Keratinocyte (primary cell): Measurements from ENCODE around the gene TRIL. TPM values are rescaled to one million over a fixed set of nuclear protein-coding genes. Genes with fewer than 3 reads are reported as not detected.

Experiments
- DNase-seq: peaks from one replicate; pipeline ENCODE4 v3.0.0-alpha.2; 2011; ENCODE audit warnings: low read depth, missing footprints, low spot score
- FAIRE-seq: peaks from 2 replicates; lab custom pipeline; 2011; peaks lifted over from hg19 to GRCh38; lab: Jason Lieb, UNC
- H2AFZ ChIP-seq: 2 replicates; pipeline ENCODE4 v1.6.0; 2012; ENCODE audit warnings: low read length, control low read depth, inconsistent platforms; ENCODE audit not compliant: control insufficient read depth
- H3K27ac ChIP-seq: 2 replicates; pipeline ENCODE4 v1.5.1; 2011; ENCODE audit warnings: low read length; ENCODE audit not compliant: control insufficient read depth, insufficient read depth
- H3K27me3 ChIP-seq: 3 replicates; pipeline ENCODE4 v1.6.0; 2011; ENCODE audit warnings: low read length; ENCODE audit not compliant: control insufficient read depth, insufficient read depth; ENCODE audit errors: extremely low read depth
- H3K36me3 ChIP-seq, 2 experiments: 2 replicates in 1 of 2; 3 replicates in 1 of 2; pipeline ENCODE4 v1.5.1; 2011; ENCODE audit warnings: low read length in 2 of 2, mild to moderate bottlenecking in 1 of 2; ENCODE audit not compliant: control insufficient read depth in 2 of 2, insufficient read depth in 2 of 2; ENCODE audit errors: extremely low read depth in 1 of 2
- H3K4me1 ChIP-seq: 3 replicates; pipeline ENCODE4 v1.5.1; 2011; ENCODE audit warnings: low read length; ENCODE audit not compliant: control insufficient read depth, insufficient read depth; ENCODE audit errors: extremely low read depth
- H3K4me2 ChIP-seq: 3 replicates; pipeline ENCODE4 v1.6.0; 2011; ENCODE audit warnings: low read depth, low read length; ENCODE audit not compliant: control insufficient read depth, insufficient read depth; ENCODE audit errors: extremely low read depth
- H3K4me3 ChIP-seq, 3 experiments: fragments of 200-600 bp in 1 of 3; sonication (generic) in 1 of 3; 2 replicates in 2 of 3; 3 replicates in 1 of 3; pipeline ENCODE4 v1.5.1; 2011 to 2016; ENCODE audit warnings: low read length in 3 of 3, mild to moderate bottlenecking in 3 of 3, control low read depth in 2 of 3, inconsistent platforms in 1 of 3, low read depth in 1 of 3, mixed read lengths in 1 of 3, mixed run types in 1 of 3, moderate library complexity in 1 of 3; ENCODE audit not compliant: control insufficient read depth in 2 of 3, insufficient read depth in 2 of 3; ENCODE audit errors: extremely low read depth in 1 of 3
- H3K79me2 ChIP-seq: 2 replicates; pipeline ENCODE4 v1.6.0; 2012; ENCODE audit warnings: low read length; ENCODE audit not compliant: control insufficient read depth, insufficient read depth
- H3K9ac ChIP-seq: 3 replicates; pipeline ENCODE4 v1.6.0; 2011; ENCODE audit warnings: low read length; ENCODE audit not compliant: control insufficient read depth, insufficient read depth; ENCODE audit errors: extremely low read depth
- H3K9me1 ChIP-seq: 3 replicates; pipeline ENCODE4 v1.6.0; 2011; ENCODE audit warnings: low read length; ENCODE audit not compliant: control insufficient read depth, insufficient read depth; ENCODE audit errors: extremely low read depth
- H3K9me3 ChIP-seq: 2 replicates; pipeline ENCODE4 v1.5.1; 2012; ENCODE audit warnings: low read depth, low read length; ENCODE audit not compliant: control insufficient read depth
- H4K20me1 ChIP-seq: 3 replicates; pipeline ENCODE4 v1.6.0; 2011; ENCODE audit warnings: low read length; ENCODE audit not compliant: control insufficient read depth, insufficient read depth; ENCODE audit errors: extremely low read depth
- EZH2 ChIP-seq: IDR thresholded peaks from one replicate; pipeline ENCODE4 v1.6.1; 2012; ENCODE audit warnings: inconsistent platforms, mild to moderate bottlenecking, low read length, moderate library complexity
- dilution Hi-C: fragments of 300-500 bp; cut with MboI; formaldehyde crosslinking; loops from one replicate; pipeline ENCODE4 v1.7.0; 2020; ENCODE audit warnings: low sequenced_read_pairs; ENCODE audit not compliant: extremely low pct_ligation_motif_present
- polyA plus RNA-seq, 5 experiments: library from polyadenylated mRNA; depleted of rRNA in 3 of 5; stranded (reverse) in 3 of 5; stranded (forward) in 1 of 5; unstranded in 1 of 5; fragments of >200 nt; gene quantifications; 1 replicate in 1 of 5; 2 replicates in 3 of 5; 3 replicates in 1 of 5; pipeline versions ENCODE4 v1.2.1 to v1.2.3, GENCODE V29; 2011 to 2012; ENCODE audit warnings: missing spikeins in 2 of 5, low read depth in 1 of 5, low replicate concordance in 1 of 5
- TF ChIP-seq, protein P1 (sequence below), 3 experiments: IDR thresholded peaks in 1 of 3; conservative IDR thresholded peaks in 1 of 3; optimal IDR thresholded peaks in 1 of 3; 2 replicates in 2 of 3; 3 replicates in 1 of 3; pipeline versions ENCODE3 to v1.5.1; 2011; ENCODE audit warnings: low read length in 3 of 3, mild to moderate bottlenecking in 3 of 3, moderate library complexity in 2 of 3, control low read depth in 1 of 3, inconsistent platforms in 1 of 3; ENCODE audit not compliant: insufficient read depth in 2 of 3; ENCODE audit errors: extremely low read depth in 1 of 3

TRIL gene
- polyA plus RNA-seq, 1 donor (not counting 4 experiments of a cell fraction or from before 2014, with no cell fraction given), result 0.03 TPM

DNA sequence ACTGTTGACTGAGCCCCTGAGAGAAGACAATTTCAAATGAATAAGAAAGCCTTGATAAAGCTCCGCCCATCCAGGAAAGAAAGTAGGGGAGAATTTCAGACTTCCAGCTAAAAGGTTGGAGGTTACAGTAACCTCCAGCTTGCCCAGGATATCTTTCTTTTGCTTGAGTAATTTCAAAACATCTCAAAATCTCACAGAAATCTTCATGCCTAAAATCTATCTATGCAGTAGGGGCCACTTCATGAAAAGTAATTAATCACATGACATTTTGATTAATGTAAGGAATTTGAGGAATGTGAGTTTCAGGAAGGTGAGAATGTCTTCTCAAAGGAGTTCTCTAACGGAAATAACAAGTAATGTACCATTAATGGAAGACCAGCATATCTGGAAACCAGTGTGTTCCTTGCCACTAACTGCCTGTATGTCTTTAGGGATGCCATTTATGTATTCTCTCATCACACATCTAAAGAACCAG lies 24.2 kb downstream of the TRIL start:
- dilution Hi-C loops, result loop anchor here (25.0 kb wide), 1 partner anchor 178 kb away; no protein-coding TSS in a partner anchor
- H3K9ac ChIP-seq, result no peak overlapping the region

DNA sequence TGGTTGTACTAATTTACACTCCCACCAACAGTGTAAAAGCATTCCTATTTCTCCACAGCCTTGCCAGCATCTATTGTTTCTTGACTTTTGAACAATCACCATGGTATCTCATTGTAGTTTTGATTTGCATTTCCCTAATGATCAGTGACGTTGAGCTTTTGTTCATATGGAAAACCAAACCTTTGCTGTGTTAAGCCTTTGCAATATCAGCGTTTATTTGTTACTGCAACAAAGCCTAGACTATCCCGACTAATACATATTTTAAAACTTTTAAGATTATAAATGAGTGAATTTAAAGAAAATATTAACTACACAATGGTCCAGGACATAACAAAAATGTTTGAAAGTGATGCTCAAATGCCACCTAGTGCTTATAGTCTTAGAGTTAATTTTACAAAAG lies 26.6 kb downstream of the TRIL start:
- H3K4me1 ChIP-seq, result peaks cover 8% of the 10 kb centered on the region
- dilution Hi-C loops, result loop anchor here (25.0 kb wide), 1 partner anchor 181 kb away; no protein-coding TSS in a partner anchor
- FAIRE-seq (no peak), DNase-seq (no peak)
- H3K4me2 ChIP-seq, result no peak overlapping the region
- no peaks in the 10 kb centered on the region for H4K20me1 ChIP-seq
- H3K27ac ChIP-seq, result no peak overlapping the region
- H3K36me3 ChIP-seq, result no peaks in the 10 kb centered on the region
- H3K9me3 ChIP-seq, result no peaks in the 10 kb centered on the region
- no peaks in the 10 kb centered on the region for H3K9me1 ChIP-seq
- H2AFZ ChIP-seq, result no peak overlapping the region
- no peak for TF ChIP-seq EZH2
- H3K9ac ChIP-seq, result no peak overlapping the region
- H3K4me3 ChIP-seq, result no peak overlapping the region
- H3K27me3 ChIP-seq, result no peaks in the 10 kb centered on the region
- no peaks in the 10 kb centered on the region for H3K79me2 ChIP-seq

More for the DNA sequence above, 24.2 kb downstream of the TRIL start:
- DNase-seq (no peak), FAIRE-seq (no peak)
- Histone ChIP-seq H3K9me1 (no peaks in the 10 kb centered on the region), H3K27me3 (no peaks in the 10 kb centered on the region), H3K27ac (no peak overlapping the region), H3K4me3 (no peak overlapping the region), H3K79me2 (no peaks in the 10 kb centered on the region), H3K4me1 (peaks cover 4% of the 10 kb centered on the region), H3K4me2 (peak overlapping the region; percentile 2), H4K20me1 (no peaks in the 10 kb centered on the region), H3K9me3 (no peaks in the 10 kb centered on the region), H3K36me3 (no peaks in the 10 kb centered on the region), H2AFZ (no peak overlapping the region)
- TF ChIP-seq, protein P1, sequence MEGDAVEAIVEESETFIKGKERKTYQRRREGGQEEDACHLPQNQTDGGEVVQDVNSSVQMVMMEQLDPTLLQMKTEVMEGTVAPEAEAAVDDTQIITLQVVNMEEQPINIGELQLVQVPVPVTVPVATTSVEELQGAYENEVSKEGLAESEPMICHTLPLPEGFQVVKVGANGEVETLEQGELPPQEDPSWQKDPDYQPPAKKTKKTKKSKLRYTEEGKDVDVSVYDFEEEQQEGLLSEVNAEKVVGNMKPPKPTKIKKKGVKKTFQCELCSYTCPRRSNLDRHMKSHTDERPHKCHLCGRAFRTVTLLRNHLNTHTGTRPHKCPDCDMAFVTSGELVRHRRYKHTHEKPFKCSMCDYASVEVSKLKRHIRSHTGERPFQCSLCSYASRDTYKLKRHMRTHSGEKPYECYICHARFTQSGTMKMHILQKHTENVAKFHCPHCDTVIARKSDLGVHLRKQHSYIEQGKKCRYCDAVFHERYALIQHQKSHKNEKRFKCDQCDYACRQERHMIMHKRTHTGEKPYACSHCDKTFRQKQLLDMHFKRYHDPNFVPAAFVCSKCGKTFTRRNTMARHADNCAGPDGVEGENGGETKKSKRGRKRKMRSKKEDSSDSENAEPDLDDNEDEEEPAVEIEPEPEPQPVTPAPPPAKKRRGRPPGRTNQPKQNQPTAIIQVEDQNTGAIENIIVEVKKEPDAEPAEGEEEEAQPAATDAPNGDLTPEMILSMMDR (optimal IDR thresholded peaks at IDR 0.05 in 1 of 3, IDR thresholded peaks at IDR 0.05 in 1 of 3, conservative IDR thresholded peaks at IDR 0.05 in 1 of 3; ENCODE audit: extremely low read depth in 1 of 3, insufficient read depth in 2 of 3, low read length in 3 of 3), result no peak
- no peak for TF ChIP-seq EZH2
